Neuron (in vitro differentiated cells): ENCODE measurements around the gene SLCO1B1.
"Not testable (repeated sequence)": the region's sequence is repeated elsewhere in the genome, so short reads cannot be mapped to it uniquely, and the experiment has no call there.

Experiments
- H2AFZ ChIP-seq: one replicate; pipeline ENCODE4 v1.6.1; 2013; ENCODE audit warnings: low read depth, mild to moderate bottlenecking, inconsistent platforms, low read length, moderate library complexity
- H3K27me3 ChIP-seq: one replicate; pipeline ENCODE4 v1.6.1; 2013; ENCODE audit warnings: low read length; ENCODE audit not compliant: insufficient read depth
- H3K36me3 ChIP-seq: one replicate; pipeline ENCODE4 v1.6.1; 2013; ENCODE audit warnings: low read length; ENCODE audit not compliant: insufficient read depth
- H3K4me1 ChIP-seq: one replicate; pipeline ENCODE4 v1.6.1; 2013; ENCODE audit warnings: low read length; ENCODE audit not compliant: insufficient read depth
- H3K4me3 ChIP-seq: 2 replicates; pipeline ENCODE4 v1.5.1; 2013; ENCODE audit warnings: mild to moderate bottlenecking, low read length, moderate library complexity
- H3K9me3 ChIP-seq: one replicate; pipeline ENCODE4 v1.6.1; 2013; ENCODE audit warnings: low read length

Gene SLCO1B1, protein sequence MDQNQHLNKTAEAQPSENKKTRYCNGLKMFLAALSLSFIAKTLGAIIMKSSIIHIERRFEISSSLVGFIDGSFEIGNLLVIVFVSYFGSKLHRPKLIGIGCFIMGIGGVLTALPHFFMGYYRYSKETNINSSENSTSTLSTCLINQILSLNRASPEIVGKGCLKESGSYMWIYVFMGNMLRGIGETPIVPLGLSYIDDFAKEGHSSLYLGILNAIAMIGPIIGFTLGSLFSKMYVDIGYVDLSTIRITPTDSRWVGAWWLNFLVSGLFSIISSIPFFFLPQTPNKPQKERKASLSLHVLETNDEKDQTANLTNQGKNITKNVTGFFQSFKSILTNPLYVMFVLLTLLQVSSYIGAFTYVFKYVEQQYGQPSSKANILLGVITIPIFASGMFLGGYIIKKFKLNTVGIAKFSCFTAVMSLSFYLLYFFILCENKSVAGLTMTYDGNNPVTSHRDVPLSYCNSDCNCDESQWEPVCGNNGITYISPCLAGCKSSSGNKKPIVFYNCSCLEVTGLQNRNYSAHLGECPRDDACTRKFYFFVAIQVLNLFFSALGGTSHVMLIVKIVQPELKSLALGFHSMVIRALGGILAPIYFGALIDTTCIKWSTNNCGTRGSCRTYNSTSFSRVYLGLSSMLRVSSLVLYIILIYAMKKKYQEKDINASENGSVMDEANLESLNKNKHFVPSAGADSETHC

DNA sequence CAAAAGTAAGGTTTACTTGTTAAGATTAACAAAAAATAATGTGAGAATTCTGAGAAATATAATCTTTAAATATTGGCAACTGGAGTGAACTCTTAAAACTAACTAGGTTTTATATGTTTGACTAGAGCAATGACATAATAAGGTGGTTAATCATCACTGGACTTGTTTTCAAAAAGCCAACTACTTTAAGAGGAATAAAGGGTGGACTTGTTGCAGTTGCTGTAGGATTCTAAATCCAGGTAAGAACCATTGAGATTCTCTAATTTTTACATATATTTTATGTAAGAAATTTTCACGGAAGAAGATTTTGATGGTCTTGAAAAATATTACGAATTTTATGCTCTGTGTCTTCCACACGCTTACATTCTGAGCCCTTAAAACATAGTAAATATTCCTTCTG lies at the start of gene SLCO1B1:
SLCO1B1 (plus strand) TSS at position 197 of the 400 bp plus-strand sequence. CDS start 10,381 bp downstream, outside the sequence.
- Histone ChIP-seq H2AFZ (no peak within 1 kb of the TSS), H3K4me1 (no peaks in the 10 kb centered on the region), H3K27me3 (no peaks in the 10 kb centered on the region), H3K36me3 (no peaks in the 10 kb centered on the region), H3K9me3 (no peaks in the 10 kb centered on the region), H3K4me3 (no peak within 1 kb of the TSS)

DNA sequence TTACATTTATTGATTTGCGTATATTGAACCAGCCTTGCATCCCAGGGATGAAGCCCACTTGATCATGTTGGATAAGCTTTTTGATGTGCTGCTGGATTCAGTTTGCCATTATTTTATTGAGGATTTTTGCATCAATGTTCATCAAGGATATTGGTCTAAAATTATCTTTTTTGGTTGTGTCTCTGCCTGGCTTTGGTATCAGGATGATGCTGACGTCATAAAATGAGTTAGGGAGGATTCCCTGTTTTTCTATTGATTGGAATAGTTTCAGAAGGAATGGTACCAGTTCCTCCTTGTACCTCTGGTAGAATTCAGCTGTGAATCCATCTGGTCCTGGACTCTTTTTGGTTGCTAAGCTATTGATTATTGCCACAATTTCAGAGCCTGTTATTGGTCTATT lies 46.2 kb upstream of the SLCO1B1 start:
- not testable (repeated sequence) for H3K4me1 ChIP-seq, H3K27me3 ChIP-seq, H3K4me3 ChIP-seq, H3K36me3 ChIP-seq, H2AFZ ChIP-seq, H3K9me3 ChIP-seq

DNA sequence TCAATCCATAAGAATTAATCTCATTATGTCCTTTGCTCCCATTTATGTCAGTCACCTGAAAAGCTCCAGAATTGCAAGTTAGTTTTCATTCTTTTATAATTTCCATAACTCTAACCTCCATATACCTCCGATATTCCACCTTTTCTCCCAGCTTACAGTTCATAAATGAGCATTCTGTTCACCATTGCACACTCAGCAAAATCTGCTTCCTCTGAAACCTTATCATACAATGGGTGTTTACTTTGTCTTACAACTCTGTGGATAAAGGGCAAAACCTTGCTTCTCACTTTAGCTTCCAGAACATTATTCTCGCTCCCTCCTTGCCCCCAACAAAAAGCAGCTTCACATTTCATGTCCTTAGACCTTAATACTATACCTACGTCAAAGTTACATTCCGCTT lies 19.3 kb upstream of the SLCO1B1 start:
- Histone ChIP-seq H3K27me3 (no peaks in the 10 kb centered on the region), H2AFZ (no peak overlapping the region), H3K4me3 (no peak overlapping the region), H3K36me3 (no peaks in the 10 kb centered on the region), H3K9me3 (no peaks in the 10 kb centered on the region), H3K4me1 (no peaks in the 10 kb centered on the region)

DNA sequence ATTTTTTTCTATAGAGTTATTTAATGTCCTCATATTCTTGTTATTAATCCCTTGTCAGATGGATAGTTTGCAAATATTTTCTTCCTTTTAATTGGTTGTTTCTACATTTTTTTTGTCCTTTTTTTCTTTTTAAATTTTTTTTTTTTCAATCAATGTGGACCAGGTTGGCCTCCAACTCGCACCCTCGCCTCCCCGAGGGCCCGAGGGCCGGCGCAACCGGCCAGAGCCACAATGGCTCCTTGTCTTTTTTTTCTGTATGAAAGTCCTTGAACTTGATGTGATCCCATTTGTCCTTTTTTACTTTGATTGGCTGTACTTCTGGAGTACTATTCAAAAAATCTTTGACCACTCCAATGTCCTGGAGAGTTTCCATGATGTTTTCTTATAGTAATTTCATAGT lies 17.7 kb upstream of the SLCO1B1 start:
- no peak overlapping the region for H2AFZ ChIP-seq
- no peaks in the 10 kb centered on the region for H3K9me3 ChIP-seq

DNA sequence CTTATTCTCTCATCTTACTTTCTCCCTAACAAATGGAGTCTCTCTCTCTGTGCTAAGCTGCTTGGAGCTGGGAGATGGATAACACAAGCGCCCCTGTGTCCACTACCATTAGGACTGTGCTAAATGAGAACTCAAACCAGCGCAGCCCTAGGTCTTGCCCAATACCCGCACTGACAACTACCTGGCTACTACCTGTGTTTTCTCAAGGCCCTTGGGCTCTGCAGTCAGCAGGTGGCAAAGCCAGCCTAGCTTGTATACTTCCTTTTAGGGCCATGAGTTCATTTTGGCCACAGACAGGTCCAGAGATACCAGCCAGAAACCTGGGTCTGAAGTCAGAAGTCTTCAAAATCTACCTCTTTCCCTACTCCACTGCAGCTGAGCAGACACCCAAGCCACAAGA lies 13.0 kb upstream of the SLCO1B1 start:
- H3K27me3 ChIP-seq, result no peaks in the 10 kb centered on the region
- H2AFZ ChIP-seq, result no peak overlapping the region
- H3K4me3 ChIP-seq, result no peak overlapping the region
- no peaks in the 10 kb centered on the region for H3K4me1 ChIP-seq
- no peaks in the 10 kb centered on the region for H3K36me3 ChIP-seq
- H3K9me3 ChIP-seq, result no peaks in the 10 kb centered on the region

More for the DNA sequence above, 17.7 kb upstream of the SLCO1B1 start:
- H3K4me3 ChIP-seq, result no peak overlapping the region
- no peaks in the 10 kb centered on the region for H3K27me3 ChIP-seq
- H3K36me3 ChIP-seq, result no peaks in the 10 kb centered on the region
- H3K4me1 ChIP-seq, result no peaks in the 10 kb centered on the region

DNA sequence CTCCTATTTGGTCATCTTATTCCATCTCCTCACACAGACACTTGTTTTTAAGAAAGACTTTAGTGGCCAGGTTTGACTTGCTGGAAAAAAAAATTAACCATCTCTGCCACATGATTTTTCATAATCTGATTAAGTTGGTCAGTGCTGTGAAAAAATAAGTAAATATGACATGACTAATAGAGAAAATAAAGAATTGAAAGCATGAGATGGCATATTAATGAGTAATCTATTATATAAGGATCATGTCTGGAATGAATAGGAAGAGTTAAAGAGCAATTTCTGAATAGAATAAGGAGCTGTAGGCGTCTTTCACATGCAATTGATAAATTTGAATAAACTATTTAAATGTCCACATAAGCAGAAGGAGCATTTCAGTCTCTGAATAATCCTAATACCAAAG lies 12.2 kb upstream of the SLCO1B1 start:
- H3K9me3 ChIP-seq, result no peaks in the 10 kb centered on the region
- no peak overlapping the region for H3K4me3 ChIP-seq
- no peaks in the 10 kb centered on the region for H3K27me3 ChIP-seq
- H2AFZ ChIP-seq, result no peak overlapping the region
- no peaks in the 10 kb centered on the region for H3K4me1 ChIP-seq
- no peaks in the 10 kb centered on the region for H3K36me3 ChIP-seq

DNA sequence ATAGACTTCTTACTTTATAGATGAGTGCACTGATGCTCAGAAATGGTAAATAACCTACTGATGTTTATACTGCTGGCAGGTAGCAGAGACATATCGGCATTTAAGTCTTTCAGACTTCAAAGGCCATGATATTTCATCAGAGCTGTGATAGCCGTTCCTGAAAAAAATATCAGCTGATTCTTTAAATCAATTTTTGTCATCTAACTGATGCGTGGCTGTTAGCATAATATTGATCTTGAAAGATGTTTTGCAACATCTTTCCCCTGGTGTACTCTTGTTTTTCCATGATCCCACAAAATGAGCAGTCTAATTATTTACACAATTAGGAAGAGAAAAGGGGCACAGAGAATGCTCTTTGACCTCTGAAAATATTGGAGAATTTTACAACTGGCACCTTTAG lies 1.6 kb upstream of the SLCO1B1 start:
- Histone ChIP-seq H3K4me3 (no peak overlapping the region), H3K9me3 (no peaks in the 10 kb centered on the region), H3K36me3 (no peaks in the 10 kb centered on the region), H3K27me3 (no peaks in the 10 kb centered on the region), H2AFZ (no peak overlapping the region), H3K4me1 (no peaks in the 10 kb centered on the region)

DNA sequence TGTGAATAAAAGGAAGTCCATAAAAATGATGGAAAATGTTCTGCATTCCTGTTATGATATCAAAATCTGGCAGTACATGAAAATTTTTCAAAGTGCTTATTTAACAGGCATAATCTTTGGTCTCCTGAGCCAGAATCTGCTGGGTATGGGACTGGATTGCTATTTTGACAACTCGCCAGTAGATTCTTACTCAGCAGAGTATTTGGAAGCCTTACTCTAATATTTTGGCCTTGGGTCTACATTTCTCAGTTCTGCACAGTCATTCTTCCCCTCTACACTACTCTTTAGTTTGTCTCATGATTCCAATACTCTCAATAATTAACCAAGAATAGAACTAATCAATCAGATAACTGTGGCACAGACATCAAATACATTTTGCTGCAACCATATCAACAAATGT lies 1.1 kb upstream of the SLCO1B1 start:
- Histone ChIP-seq H3K27me3 (no peaks in the 10 kb centered on the region), H3K36me3 (no peaks in the 10 kb centered on the region), H3K4me3 (no peak overlapping the region), H3K4me1 (no peaks in the 10 kb centered on the region), H3K9me3 (no peaks in the 10 kb centered on the region), H2AFZ (no peak overlapping the region)

DNA sequence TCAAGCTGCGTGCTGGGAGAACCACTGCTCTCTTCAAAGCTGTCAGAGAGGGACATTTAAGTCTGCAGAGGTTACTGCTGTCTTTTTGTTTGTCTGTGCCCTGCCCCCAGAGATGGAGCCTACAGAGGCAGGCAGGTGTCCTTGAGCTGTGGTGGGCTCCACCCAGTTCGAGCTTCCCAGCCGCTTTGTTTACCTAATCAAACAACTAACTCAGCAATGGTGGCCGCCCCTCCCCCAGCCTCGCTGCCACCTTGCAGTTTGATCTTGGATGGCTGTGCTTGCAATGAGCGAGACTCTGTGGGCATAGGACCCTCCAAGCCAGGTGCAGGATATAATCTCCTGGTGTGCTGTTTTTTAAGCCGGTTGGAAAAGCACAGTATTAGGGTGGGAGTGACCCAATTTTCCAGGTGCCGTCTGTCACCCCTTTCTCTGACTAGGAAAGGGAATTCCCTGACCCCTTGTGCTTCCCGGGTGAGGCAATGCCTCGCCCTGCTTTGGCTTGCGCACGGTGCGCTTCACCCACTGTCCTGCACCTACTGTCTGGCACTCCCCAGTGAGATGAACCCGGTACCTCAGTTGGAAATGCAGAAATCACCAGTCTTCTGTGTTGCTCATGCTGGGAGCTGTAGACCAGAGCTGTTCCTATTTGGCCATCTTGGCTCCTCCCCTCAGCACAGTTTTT lies 6.5 kb downstream of the SLCO1B1 start:
- H3K27me3 ChIP-seq, H3K4me3 ChIP-seq, H2AFZ ChIP-seq, H3K9me3 ChIP-seq, H3K4me1 ChIP-seq, H3K36me3 ChIP-seq: not testable (repeated sequence)

DNA sequence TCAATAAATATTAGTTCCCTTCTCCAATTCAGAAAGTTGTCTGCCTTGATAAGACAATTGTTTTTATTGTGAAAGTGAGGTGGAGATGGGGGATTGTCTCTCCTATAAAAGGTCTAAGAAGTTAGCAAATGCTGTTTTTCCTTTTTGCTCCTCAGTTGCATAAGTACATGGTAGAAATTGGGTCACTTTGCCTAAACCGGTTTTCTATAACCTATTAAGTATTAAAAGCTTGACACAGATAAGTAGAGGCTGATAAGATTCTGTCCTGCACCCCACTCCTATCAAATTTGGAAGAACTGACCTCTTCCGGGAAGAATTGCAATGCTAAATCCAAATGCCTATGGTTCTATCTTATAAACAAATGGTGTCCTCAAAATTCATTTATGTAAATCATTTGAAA lies 7.0 kb downstream of the SLCO1B1 start:
- no peaks in the 10 kb centered on the region for H3K27me3 ChIP-seq
- H3K9me3 ChIP-seq, result no peaks in the 10 kb centered on the region
- no peak overlapping the region for H2AFZ ChIP-seq
- H3K4me3 ChIP-seq, result no peak overlapping the region
- no peaks in the 10 kb centered on the region for H3K36me3 ChIP-seq
- H3K4me1 ChIP-seq, result no peaks in the 10 kb centered on the region

DNA sequence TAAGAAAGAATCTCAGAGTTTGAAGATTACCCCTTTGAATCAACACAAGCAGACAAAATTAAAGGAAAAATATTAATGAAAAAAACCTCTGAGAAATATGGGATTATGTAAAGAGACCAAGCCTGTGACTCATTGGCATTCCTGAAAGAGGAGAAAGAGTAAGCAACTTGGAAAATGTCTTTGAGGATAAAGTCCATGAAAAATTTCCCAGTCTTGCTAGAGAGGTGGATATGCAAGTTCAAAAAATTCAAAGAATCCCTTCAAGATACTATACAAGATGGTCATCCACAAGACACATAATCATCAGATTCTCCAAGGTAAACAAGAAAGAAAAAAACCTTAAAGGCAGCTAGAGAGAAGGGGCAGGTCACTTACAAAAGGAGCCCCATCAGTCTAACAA lies 13.3 kb downstream of the SLCO1B1 start:
- Histone ChIP-seq H3K36me3 (no peaks in the 10 kb centered on the region), H3K9me3 (no peaks in the 10 kb centered on the region), H3K27me3 (no peaks in the 10 kb centered on the region), H3K4me1 (no peaks in the 10 kb centered on the region), H2AFZ (no peak overlapping the region), H3K4me3 (no peak overlapping the region)

DNA sequence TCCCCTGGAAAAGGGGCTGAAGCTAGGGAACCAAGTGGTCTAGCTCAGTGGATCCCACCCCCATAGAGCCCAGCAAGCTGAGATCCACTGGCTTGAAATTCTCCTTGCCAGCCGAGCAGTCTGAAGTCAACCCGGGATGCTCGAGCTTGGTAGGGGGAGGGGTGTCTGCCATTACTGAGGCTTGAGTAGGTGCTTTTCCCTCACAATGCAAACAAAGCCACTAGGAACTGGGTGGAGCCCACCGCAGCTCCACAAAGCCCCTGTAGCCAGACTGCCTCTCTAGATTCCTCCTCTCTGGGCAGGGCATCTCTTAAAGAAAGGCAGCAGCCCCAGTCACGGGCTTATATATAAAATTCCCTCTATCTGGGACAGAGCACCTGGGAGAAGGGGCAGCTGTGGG lies 18.9 kb downstream of the SLCO1B1 start:
- H3K27me3 ChIP-seq, H3K9me3 ChIP-seq, H3K36me3 ChIP-seq, H3K4me3 ChIP-seq, H2AFZ ChIP-seq, H3K4me1 ChIP-seq: not testable (repeated sequence)

DNA sequence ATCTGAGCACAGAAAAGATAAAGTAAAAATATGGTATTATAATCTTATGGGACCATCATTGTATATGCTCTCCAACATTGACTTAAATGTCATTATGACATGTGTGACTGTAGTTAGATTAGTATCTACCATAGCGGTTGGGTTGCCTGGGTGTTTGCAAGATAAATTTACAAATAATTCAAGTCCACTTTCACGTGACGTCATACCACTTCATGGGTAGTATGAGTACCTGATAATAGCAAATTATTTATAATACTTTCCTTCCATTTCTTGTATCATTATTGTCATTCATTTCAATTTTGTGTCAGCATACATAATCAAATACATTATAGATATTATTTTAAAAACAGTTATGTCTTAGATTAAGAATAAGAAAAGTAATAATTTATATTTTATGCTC lies 20.2 kb downstream of the SLCO1B1 start:
- Histone ChIP-seq H3K36me3 (no peaks in the 10 kb centered on the region), H3K4me1 (no peaks in the 10 kb centered on the region), H3K27me3 (no peaks in the 10 kb centered on the region), H2AFZ (no peak overlapping the region), H3K9me3 (no peaks in the 10 kb centered on the region), H3K4me3 (no peak overlapping the region)
